SW480 (cell line): ENCODE measurements around the gene NPFF.
A peak's percentile ranks its signal among the peaks of the same experiment; 100 is the strongest.
"Not testable (repeated sequence)": the region's sequence is repeated elsewhere in the genome, so short reads cannot be mapped to it uniquely, and the experiment has no call there.

Experiments
- DNase-seq: peaks from one replicate; pipeline ENCODE4 v3.0.0-alpha.2; 2016; ENCODE audit warnings: low spot score

Gene NPFF

DNA sequence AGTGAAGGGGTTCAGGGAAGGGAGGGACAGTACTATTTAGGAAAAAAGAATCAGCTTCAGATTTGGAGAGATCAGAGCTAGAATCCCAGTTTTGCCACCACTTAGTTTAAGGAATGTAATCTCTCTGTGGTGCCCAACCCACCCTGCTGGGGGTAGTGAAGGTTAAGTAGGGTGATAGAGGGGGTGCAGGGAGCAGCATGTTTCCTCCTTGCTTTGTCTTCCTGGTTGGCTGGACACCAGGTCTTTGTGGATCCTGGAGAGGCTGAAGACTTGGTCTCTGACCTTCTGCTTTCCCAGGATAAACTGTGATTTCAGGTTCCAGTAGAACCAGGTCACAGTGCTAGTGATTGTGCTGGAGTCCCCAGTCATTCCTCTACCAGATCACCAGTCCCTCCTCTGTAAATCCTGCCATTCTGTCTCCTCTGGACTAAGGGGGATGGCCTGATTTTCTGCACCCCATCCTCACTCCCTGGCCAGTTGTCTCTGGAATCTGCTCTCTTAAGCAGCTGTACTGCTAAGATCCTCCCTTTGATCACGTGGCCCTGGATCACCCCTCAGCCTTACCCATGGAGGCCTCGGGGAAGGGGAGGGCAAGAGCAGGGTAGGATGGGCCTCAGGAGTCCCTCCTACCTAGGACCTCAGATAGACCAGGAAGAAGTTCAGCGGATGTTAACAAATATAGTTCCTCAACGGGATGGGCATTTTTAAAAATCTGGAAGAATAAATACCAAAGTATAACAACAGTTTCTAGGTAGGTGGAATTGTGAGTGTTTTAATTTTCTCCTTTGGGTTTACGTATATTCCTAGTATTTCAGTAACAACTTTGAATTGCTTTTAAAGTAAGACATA, 11.2 kb downstream of the NPFF start:
- DNase-seq, result no peak

DNA sequence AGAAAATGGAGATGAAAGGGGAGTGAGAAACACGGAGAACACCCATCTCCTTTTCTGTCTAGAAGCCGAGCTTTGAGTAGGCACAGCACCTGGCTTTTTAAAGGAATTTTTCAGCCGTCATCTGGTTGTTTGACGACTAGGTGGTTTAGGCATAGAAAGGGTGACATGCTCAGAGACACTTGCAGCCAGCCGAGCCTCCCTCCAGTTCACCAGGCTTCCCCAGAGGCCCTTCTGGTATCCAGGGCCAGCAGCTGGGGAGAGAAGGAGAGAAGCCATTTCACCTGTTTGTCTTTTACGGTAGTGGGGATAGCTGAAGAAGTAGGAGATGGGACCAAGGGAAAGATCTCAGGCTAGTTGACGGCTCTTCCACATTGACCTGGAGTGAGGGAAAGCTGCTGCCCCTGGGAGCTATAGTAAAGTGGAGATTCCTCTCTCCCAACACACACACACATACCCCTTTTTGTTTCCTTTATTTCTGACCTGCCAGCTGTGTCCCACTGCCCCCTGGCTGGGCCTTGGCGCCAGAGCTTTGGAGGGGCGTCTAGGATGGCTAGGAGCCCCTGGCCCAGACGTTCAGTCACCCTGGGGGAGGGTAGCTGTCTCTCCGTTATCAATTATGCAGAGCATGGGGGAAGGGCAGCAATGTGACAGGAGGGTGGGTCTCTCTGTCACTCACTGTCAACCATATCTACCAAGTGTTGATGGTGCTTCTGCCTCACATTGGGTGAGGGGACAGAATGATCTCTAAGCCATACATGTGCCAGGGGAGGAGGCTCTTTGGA, 13.5 kb downstream of the NPFF start:
- DNase-seq, result no peak

GRCh38 chr12:53492830-53493609, 14.3 kb downstream of the NPFF start:
- peak; percentile 80 for DNase-seq

GRCh38 chr12:53492188-53492587, 15.1 kb downstream of the NPFF start:
- DNase-seq, result no peak

GRCh38 chr12:53489242-53489864, 17.9 kb downstream of the NPFF start:
- DNase-seq, result no peak

DNA sequence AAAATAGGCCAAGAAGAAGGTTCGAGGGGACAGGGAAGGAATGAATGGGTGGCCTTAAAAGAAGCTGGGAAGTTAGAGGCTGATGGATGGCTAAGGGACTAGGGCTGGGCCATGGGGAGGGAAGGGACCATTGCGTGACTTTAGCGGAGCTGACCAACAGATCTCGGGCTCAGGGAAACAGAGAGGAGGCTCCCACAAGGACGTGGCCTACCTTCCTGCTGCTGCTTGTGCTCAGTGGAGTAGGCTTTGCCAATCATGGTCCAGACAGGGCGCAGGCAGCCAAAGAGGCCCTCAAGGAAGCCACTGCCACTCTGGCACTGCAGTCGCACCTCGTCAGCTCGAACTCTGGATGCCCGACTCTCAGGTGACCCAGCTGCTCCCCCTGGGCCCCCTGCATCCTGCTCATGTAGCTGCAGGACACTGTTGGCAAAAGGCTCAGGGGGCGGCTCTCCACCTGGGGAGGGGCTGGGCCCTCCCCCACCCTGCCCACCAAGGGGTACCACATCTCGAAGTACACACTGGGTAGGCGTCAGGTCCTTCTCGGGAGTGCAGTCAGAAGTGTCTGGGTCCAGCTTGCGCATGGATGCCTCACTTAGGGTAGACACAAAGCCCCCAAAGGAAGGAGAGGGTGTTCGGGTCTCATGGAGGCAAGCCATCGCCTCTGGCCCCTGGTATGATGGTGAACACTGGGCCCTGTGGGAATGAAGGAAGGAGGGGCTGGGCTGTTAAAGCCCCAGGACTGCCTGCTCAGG, 20.4 kb downstream of the NPFF start:
- no peak for DNase-seq

DNA sequence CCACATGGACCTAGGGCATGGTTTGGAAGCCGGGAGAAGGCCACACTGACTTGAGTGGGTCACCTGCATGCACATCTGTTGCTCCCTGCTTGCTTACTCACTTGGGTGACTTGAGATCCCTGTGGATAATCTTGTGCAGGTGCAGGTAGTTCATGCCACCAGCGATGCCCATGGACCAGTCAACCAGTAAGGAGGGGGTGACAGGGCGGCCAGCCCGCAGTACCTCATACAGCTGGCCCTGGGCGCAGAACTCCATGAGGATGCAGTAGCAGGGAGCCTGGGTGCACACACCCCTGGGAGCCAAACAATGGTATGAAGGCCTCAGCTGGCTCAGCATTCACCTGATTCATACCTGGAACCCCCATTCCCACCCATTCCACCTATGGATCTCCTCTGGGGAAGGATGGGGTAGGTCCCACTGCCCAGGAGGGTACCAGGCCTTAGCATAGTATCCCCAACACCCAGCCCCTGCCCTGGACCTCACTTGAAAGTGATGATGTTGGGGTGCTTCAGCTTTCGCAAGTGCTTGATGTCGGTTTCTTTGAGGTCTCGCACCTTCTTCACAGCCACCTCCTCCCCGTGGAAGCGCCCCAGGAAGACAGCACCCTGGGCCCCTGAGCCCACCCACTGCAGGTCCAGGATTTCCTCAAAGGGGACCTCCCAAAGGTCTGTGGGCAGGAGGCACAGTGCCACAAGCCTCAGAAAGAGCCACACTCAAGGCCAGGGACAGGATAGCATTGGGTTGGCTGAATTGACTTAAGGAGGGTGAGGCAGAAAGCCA, 21.1 kb downstream of the NPFF start:
- no peak for DNase-seq

GRCh38 chr12:53484686-53485575, 22.4 kb downstream of the NPFF start:
- no peak for DNase-seq

DNA sequence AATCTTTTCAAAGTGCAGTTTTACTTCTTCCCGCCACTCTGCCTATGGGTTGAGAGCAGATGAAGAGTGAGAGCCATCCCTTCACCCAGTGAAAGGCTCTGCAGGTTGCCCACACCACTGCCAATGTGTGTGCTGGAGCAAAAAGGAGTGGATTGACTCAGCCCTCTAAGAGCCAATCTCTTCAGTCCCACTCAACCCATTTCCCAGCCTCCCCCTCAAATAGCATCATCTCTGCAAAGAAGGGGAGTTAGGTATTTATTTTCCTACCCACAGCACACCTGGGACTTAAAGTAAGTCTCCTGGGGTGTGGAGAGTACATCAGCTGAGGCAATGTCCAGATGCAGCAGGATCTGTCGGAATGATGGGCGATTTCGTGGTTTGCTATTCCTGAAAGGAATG, 23.3 kb downstream of the NPFF start:
- no peak for DNase-seq

DNA sequence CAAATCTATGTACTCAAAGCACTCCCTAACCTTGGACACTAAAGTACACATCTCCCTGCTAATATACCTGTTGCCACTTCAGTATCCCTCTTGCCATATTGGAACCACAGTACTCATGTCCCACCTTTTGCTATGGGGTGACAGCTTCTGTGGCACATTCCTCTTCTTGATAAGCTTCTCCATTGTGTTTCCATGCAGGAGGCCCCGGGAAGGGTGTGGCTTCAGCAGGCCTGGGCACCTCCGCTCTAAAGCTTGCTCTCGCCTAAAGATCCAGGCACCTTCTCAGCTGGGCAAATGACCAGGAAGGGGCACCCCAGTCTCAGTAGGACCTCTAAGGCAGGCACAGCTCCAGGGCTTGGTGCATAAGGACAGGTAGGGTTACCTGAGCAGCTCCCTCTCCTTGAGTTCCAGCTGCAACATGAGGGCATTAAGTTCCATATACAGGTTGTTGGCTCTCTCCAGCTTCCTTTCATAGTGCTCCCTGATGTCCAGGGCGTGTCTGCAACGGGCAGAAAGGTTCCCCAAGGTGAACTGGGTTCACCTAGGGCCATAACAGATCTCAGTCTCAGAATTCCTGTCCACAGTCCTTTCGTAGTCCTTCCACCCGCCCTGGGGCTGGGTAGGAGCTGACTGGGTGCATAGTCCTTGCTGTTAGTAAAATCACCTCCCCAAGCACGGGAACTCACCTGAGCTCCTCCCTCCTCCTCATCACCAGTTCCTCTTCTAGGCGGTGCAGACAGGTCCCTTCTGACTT, 23.9 kb downstream of the NPFF start:
- no peak for DNase-seq

DNA sequence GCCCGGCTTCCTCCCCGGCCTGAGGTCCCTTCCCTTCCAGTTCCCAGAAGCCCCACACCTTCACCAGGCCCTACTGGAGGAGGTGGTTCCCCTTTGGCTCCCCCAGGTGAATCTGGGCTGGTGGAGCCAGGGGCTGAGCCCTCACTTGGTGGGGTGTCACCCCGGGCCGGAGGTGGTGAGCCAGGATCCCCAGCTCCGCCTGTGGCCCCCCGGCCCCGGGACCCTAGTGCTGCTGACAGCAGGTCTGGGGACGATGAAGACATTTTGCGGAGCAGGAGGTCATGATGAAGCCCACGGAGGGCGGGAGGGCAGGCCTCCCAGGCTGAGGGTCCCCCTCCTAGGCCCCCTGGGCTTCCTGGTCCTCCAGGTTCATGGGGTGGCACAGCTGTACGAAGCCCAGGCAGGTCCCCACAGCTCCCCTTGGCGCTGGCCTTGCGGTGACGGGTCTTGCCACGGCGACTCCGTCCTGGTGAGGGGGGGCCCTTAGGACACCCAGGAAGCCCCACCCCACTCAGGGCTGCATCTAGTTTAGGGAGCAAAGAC, 24.6 kb downstream of the NPFF start:
- no peak for DNase-seq

GRCh38 chr12:53481939-53482586, 25.2 kb downstream of the NPFF start:
- DNase-seq, result no peak

- DNase-seq, result not testable (repeated sequence)
Observed at GRCh38 chr12:53481458-53481857, 25.8 kb downstream of the NPFF start.

- no peak for DNase-seq
Observed at GRCh38 chr12:53480491-53481442, 26.5 kb downstream of the NPFF start.

GRCh38 chr12:53479331-53479730, 28.0 kb downstream of the NPFF start:
- DNase-seq, result no peak

DNA sequence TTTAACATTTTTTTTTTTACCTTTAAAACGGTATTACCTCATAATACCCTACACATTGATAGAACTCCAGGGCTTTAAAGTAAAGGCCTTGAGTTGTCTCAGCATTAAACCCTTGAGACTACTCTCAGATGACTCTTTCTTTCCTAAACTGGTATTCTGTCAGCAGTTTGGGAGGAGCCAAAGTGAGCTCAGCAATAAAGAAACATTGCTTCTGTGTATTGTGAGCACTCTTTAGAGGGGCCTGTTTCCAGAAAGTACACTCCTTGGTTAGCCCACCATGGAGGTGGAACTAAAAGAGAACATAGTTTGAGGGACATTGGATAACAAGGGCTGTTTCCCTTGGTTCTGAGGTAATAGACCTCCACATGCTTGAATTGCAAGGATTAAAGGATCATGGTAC, 28.4 kb downstream of the NPFF start:
- no peak for DNase-seq

DNA sequence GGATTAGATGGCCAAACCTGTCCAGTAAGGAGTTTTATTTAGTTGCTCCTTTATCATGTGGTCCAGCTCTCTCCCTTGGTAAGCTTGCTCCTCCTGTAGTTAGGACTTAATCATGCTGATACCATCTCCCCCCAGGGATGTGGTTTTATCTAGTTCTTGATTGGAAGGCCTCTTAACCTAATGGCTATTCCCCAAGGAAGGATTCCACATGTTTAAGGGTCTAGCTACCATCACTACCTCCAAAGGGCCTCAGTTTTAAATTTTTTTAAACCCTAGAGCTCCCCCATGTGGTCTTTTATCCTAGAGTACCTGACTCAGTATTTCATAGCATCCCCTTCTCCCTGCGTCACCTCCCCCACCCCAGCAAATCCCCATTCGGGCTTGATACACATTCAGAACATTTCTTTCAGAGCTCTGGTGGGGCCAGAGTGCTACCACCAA, 30.5 kb downstream of the NPFF start:
- no peak for DNase-seq
